HepG2 (cell line): ENCODE data around the gene CTBP1. TPM values are rescaled to one million over a fixed set of nuclear protein-coding genes. Genes with fewer than 3 reads are reported as not detected.
A peak's percentile ranks its signal among the peaks of the same experiment; 100 is the strongest.

Experiments
- BCL6 ChIP-seq: IDR thresholded peaks from 2 replicates; pipeline ENCODE4 v1.6.1; 2016; ENCODE audit warnings: missing genetic modification reagents, missing compliant biosample characterization
- CC2D1A ChIP-seq: sonication (generic); formaldehyde crosslinking; IDR thresholded peaks from 2 replicates; pipeline ENCODE4 v1.8.1; 2023; ENCODE audit warnings: mild to moderate bottlenecking, missing genetic modification reagents
- CEBPG ChIP-seq: IDR thresholded peaks from 2 replicates; pipeline ENCODE4 v1.6.1; 2016
- CREM ChIP-seq, 2 experiments: sonication (generic) in 1 of 2; formaldehyde crosslinking in 1 of 2; IDR thresholded peaks; 2 replicates each; pipeline versions ENCODE4 v1.4.0 to v1.6.1; 2016 to 2020; ENCODE audit warnings: antibody characterized with exemption in 1 of 2, mild to moderate bottlenecking in 1 of 2, missing genetic modification reagents in 1 of 2
- GMEB2 ChIP-seq: IDR thresholded peaks from 2 replicates; pipeline ENCODE4 v1.6.1; 2016; ENCODE audit warnings: missing biosample characterization, missing genetic modification reagents, low read depth
- MIER2 ChIP-seq: IDR thresholded peaks from 2 replicates; pipeline ENCODE4 v1.6.1; 2016; ENCODE audit warnings: missing biosample characterization, missing genetic modification reagents
- NFE2 ChIP-seq: sonication (generic); formaldehyde crosslinking; IDR thresholded peaks from 2 replicates; pipeline ENCODE4 v1.4.0; 2020; ENCODE audit warnings: missing genetic modification reagents
- NKX3-1 ChIP-seq: sonication (generic); formaldehyde crosslinking; IDR thresholded peaks from 2 replicates; pipeline ENCODE4 v1.5.0; 2020; ENCODE audit warnings: missing genetic modification reagents
- SATB2 ChIP-seq: sonication (generic); formaldehyde crosslinking; IDR thresholded peaks from 2 replicates; pipeline ENCODE4 v1.5.0; 2020; ENCODE audit warnings: missing genetic modification reagents
- TBX2 ChIP-seq: sonication (generic); formaldehyde crosslinking; IDR thresholded peaks from 2 replicates; pipeline ENCODE4 v1.5.0; 2020; ENCODE audit warnings: missing genetic modification reagents, mild to moderate bottlenecking, borderline replicate concordance
- TSC22D2 ChIP-seq: sonication (generic); formaldehyde crosslinking; IDR thresholded peaks from 2 replicates; pipeline ENCODE4 v1.5.1; 2020; ENCODE audit warnings: missing genetic modification reagents, mild to moderate bottlenecking, borderline replicate concordance
- UBTF ChIP-seq: sonication (generic); formaldehyde crosslinking; IDR thresholded peaks from 2 replicates; pipeline ENCODE4 v1.4.0; 2020; ENCODE audit warnings: mild to moderate bottlenecking, missing genetic modification reagents
- WIZ ChIP-seq: sonication (generic); formaldehyde crosslinking; IDR thresholded peaks from 2 replicates; pipeline ENCODE4 v1.5.1; 2020; ENCODE audit warnings: mild to moderate bottlenecking, missing genetic modification reagents
- ZBTB4 ChIP-seq: sonication (generic); formaldehyde crosslinking; IDR thresholded peaks from 2 replicates; pipeline ENCODE4 v1.4.0; 2020; ENCODE audit warnings: missing genetic modification reagents, mild to moderate bottlenecking, borderline replicate concordance
- ZMAT3 ChIP-seq: sonication (generic); formaldehyde crosslinking; conservative IDR thresholded peaks from 2 replicates; pipeline ENCODE4 v1.7.0; 2021; ENCODE audit warnings: missing genetic modification reagents
- ZNF12 ChIP-seq: sonication (generic); formaldehyde crosslinking; IDR thresholded peaks from 2 replicates; pipeline ENCODE4 v1.5.0; 2020; ENCODE audit warnings: missing genetic modification reagents
- ZNF235 ChIP-seq: sonication (generic); formaldehyde crosslinking; IDR thresholded peaks from 2 replicates; pipeline ENCODE4 v1.8.1; 2023; ENCODE audit warnings: mild to moderate bottlenecking, missing genetic modification reagents, borderline replicate concordance
- ZNF276 ChIP-seq: sonication (generic); formaldehyde crosslinking; IDR thresholded peaks from 2 replicates; pipeline ENCODE4 v1.4.0; 2020; ENCODE audit warnings: mild to moderate bottlenecking, low read depth, missing genetic modification reagents
- ZNF446 ChIP-seq: sonication (generic); formaldehyde crosslinking; IDR thresholded peaks from 2 replicates; pipeline ENCODE4 v1.5.0; 2020; ENCODE audit warnings: mild to moderate bottlenecking, missing genetic modification reagents
- ZNF550 ChIP-seq: sonication (generic); formaldehyde crosslinking; IDR thresholded peaks from 2 replicates; pipeline ENCODE4 v1.4.0; 2020; ENCODE audit warnings: mild to moderate bottlenecking, missing genetic modification reagents, borderline replicate concordance
- ZNF891 ChIP-seq: sonication (generic); formaldehyde crosslinking; IDR thresholded peaks from 2 replicates; pipeline ENCODE4 v1.5.0; 2020; ENCODE audit warnings: mild to moderate bottlenecking, missing genetic modification reagents
- polyA plus RNA-seq, 8 experiments: library from polyadenylated mRNA; depleted of rRNA in 3 of 8; stranded (reverse) in 7 of 8; unstranded in 1 of 8; fragments of >200 nt; fragmentation: Illumina TruSeq in 4 of 8; extraction: Trizol in 4 of 8; gene quantifications; 2 replicates each; pipeline versions ENCODE4 v1.2.1 to v1.2.3, GENCODE V29; 2011 to 2016; ENCODE audit warnings: low read depth in 4 of 8, missing spikeins in 1 of 8, mixed read lengths in 1 of 8; ENCODE audit not compliant: insufficient read depth in 1 of 8
- total RNA-seq, 5 experiments: library from RNA; depleted of rRNA; stranded (reverse); fragments of >200 nt; fragmentation: Illumina TruSeq; extraction: Trizol; gene quantifications; 2 replicates each; pipeline ENCODE4 v1.2.3, GENCODE V29; 2016; ENCODE audit warnings: low read depth in 1 of 5

The CTBP1 gene
- total and polyA plus RNA-seq, 2 of the 13 experiments (the other 11 are each of a cell fraction or from before 2014, with no cell fraction given): 78.5 to 112 TPM

GRCh38 chr4:1204828-1205585 is 43.9 kb downstream of the CTBP1 start (continued):
- TF ChIP-seq CEBPG (CRISPR knock-in tag) (peak; percentile 65), ZNF276 (CRISPR knock-in tag) (peak; percentile 81; the same call in 1 of the 2 replicates), ZNF446 (CRISPR knock-in tag) (0 out of 2 replicates have a peak, but pooled peaks have one; percentile 67), TSC22D2 (0 out of 2 replicates have a peak, but pooled peaks have one; percentile 28), GMEB2 (CRISPR knock-in tag) (no peak), SATB2 (CRISPR knock-in tag) (no peak; the same call in 1 of the 2 replicates), NFE2 (CRISPR knock-in tag) (0 out of 2 replicates have a peak, but pooled peaks have one; percentile 8), ZNF235 (CRISPR knock-in tag) (peak; percentile 76; the same call in 1 of the 2 replicates), CREM (IDR thresholded peaks at IDR 0.05) (peak; percentile 43; the same call in 1 of the 2 replicates), CREM (CRISPR knock-in tag; IDR thresholded peaks at IDR 0.05) (no peak), BCL6 (CRISPR knock-in tag) (peak; percentile 72), WIZ (CRISPR knock-in tag) (no peak), MIER2 (CRISPR knock-in tag) (peak; percentile 41; the same call in 1 of the 2 replicates), ZNF12 (peak; percentile 36), ZMAT3 (CRISPR knock-in tag) (peak; percentile 95), ZNF891 (peak; percentile 69; the same call in 1 of the 2 replicates), CC2D1A (CRISPR knock-in tag) (no peak), TBX2 (CRISPR knock-in tag) (peak; percentile 83), ZNF550 (CRISPR knock-in tag) (no peak), NKX3-1 (CRISPR knock-in tag) (peak; percentile 14; the same call in 1 of the 2 replicates), UBTF (peak; percentile 98), ZBTB4 (CRISPR knock-in tag) (no peak)
